ENCODE results near the gene TCERG1. TPM values are rescaled to one million over a fixed set of nuclear protein-coding genes. Genes with fewer than 3 reads are reported as not detected.
A peak's percentile ranks its signal among the peaks of the same experiment; 100 is the strongest.

Gene TCERG1
- total and polyA plus RNA-seq, 9 of the 15 experiments (the other 6 are each of a cell fraction or from before 2014, with no cell fraction given): 50.3 to 148 (median 119) TPM

DNA sequence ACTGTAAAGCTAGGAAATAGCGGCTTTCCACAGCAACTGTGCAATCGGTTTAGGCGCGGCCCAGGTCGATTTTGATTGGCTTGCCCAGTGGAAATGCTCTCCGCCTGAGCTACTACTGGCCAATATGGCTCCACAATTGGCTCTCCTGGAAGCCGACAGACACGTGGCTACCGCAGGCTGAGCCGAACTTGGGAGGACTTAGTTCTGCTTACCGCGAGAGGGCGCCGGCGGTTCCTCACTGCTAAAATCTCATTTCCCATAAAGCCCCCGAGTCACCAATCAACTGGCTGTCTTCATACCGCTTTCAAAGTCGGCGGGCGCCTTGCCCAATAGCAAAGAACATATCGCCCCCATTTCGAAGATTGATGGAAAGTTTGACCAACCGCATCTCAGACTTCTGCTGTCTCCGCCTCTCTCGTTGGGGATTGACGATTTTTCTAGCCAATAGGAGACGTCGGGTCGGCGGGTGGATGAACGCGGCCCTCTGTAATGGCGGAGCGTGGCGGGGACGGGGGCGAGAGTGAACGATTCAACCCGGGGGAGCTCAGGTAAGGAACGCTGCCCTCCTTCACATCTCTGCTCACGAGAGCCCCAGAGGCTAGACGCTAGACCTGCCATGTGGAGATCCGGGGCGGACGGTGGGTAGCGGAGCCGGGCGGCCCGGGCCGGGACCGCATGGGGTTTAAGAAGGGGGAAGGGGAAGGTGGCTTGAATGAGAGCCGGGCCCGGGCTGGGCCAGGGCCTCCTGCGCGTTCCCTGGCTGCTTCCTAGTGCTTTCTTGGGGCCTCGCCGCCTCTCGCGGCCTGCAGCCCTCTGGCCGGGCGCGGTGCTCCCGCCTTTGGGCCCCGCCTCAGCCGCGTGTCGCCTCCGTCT lies at the start of gene TCERG1 (continued):
- TF ChIP-seq, protein P1, sequence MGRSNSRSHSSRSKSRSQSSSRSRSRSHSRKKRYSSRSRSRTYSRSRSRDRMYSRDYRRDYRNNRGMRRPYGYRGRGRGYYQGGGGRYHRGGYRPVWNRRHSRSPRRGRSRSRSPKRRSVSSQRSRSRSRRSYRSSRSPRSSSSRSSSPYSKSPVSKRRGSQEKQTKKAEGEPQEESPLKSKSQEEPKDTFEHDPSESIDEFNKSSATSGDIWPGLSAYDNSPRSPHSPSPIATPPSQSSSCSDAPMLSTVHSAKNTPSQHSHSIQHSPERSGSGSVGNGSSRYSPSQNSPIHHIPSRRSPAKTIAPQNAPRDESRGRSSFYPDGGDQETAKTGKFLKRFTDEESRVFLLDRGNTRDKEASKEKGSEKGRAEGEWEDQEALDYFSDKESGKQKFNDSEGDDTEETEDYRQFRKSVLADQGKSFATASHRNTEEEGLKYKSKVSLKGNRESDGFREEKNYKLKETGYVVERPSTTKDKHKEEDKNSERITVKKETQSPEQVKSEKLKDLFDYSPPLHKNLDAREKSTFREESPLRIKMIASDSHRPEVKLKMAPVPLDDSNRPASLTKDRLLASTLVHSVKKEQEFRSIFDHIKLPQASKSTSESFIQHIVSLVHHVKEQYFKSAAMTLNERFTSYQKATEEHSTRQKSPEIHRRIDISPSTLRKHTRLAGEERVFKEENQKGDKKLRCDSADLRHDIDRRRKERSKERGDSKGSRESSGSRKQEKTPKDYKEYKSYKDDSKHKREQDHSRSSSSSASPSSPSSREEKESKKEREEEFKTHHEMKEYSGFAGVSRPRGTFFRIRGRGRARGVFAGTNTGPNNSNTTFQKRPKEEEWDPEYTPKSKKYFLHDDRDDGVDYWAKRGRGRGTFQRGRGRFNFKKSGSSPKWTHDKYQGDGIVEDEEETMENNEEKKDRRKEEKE (IDR thresholded peaks at IDR 0.05; ENCODE audit: borderline replicate concordance in 1 of 2, control insufficient read depth in 1 of 2, low read depth in 2 of 2, low read length in 1 of 2): peak in 1 of 2 experiments; percentile 83; a peak in 2 of 4 replicates
- TF ChIP-seq PCBP2 (IDR thresholded peaks at IDR 0.05; ENCODE audit: low read depth, low read length, poor library complexity, severe bottlenecking) (no peak), NKRF (IDR thresholded peaks at IDR 0.05; ENCODE audit: borderline replicate concordance) (no peak; the same call in 1 of the 2 replicates), MAFG (tag; conservative IDR thresholded peaks at IDR 0.05) (no peak), ZNF583 (CRISPR knock-in tag; IDR thresholded peaks at IDR 0.05) (peak; percentile 97), RAD51 (IDR thresholded peaks at IDR 0.05; ENCODE audit: borderline replicate concordance, low read depth) (peak; percentile 86), KDM5B (IDR thresholded peaks at IDR 0.05; ENCODE audit: insufficient replicate concordance, low read depth, low read length) (peak; percentile 85), NCOA4 (IDR thresholded peaks at IDR 0.05; ENCODE audit: partially characterized antibody) (no peak), BCL6 (CRISPR knock-in tag; IDR thresholded peaks at IDR 0.05) (no peak), HNRNPL (IDR thresholded peaks at IDR 0.05; ENCODE audit: low read depth, low read length) (0 out of 2 replicates have a peak, but pooled peaks have one; percentile 18), NFRKB (IDR thresholded peaks at IDR 0.05; ENCODE audit: low read depth) (peak; percentile 98), ZSCAN32 (CRISPR knock-in tag; IDR thresholded peaks at IDR 0.05) (no peak), ZNF41 (CRISPR knock-in tag; conservative IDR thresholded peaks at IDR 0.05) (peak; percentile 89), SP1 (CRISPR knock-in tag; IDR thresholded peaks at IDR 0.05) (peak; percentile 92), CREB5 (CRISPR knock-in tag; IDR thresholded peaks at IDR 0.05) (no peak), TAF15 (IDR thresholded peaks at IDR 0.05; ENCODE audit: low read depth, low read length) (no peak), EGR1 (conservative IDR thresholded peaks at IDR 0.05) (peak; percentile 86), JUND (IDR thresholded peaks at IDR 0.05; ENCODE audit: borderline replicate concordance, low read depth, low read length) (peak; percentile 72), JUND (tag; IDR thresholded peaks at IDR 0.05; ENCODE audit: borderline replicate concordance, low read depth, low read length) (peak; percentile 63; the same call in 1 of the 3 replicates), KLF13 (tag; IDR thresholded peaks at IDR 0.05; ENCODE audit: borderline replicate concordance, low read depth) (0 out of 2 replicates have a peak, but pooled peaks have one; percentile 69), NFATC3 (IDR thresholded peaks at IDR 0.05) (no peak)
